DOHH2 (cell line): ENCODE data around the gene SGTB.

Experiments used
- H3F3A ChIP-seq: fragments of 200-600 bp; sonication (generic), shearing (Covaris generic); 2 replicates; pipeline ENCODE4 v1.6.0; 2016; ENCODE audit warnings: antibody characterized with exemption, mild to moderate bottlenecking; ENCODE audit not compliant: control insufficient read depth, insufficient read depth
- H3K27ac ChIP-seq: fragments of 200-600 bp; sonication (generic); 2 replicates; pipeline ENCODE4 v1.5.1; 2014; ENCODE audit warnings: low read depth, mild to moderate bottlenecking, low read length, moderate library complexity
- H3K27me3 ChIP-seq: fragments of 200-600 bp; sonication (generic); 2 replicates; pipeline ENCODE4 v1.6.1; 2014; ENCODE audit warnings: mild to moderate bottlenecking, low read length, mixed read lengths; ENCODE audit not compliant: control insufficient read depth
- H3K36me3 ChIP-seq: fragments of 200-600 bp; sonication (generic); 2 replicates; pipeline ENCODE4 v1.6.1; 2014; ENCODE audit warnings: mild to moderate bottlenecking, low read length, moderate library complexity, mixed read lengths; ENCODE audit not compliant: control insufficient read depth
- H3K4me1 ChIP-seq: fragments of 200-600 bp; sonication (generic); 2 replicates; pipeline ENCODE4 v1.6.1; 2014; ENCODE audit warnings: mild to moderate bottlenecking, low read length, mixed read lengths; ENCODE audit not compliant: control insufficient read depth
- H3K4me2 ChIP-seq: fragments of 200-600 bp; sonication (generic); 2 replicates; pipeline ENCODE4 v1.6.0; 2014; ENCODE audit warnings: mild to moderate bottlenecking, low read length, moderate library complexity
- H3K4me3 ChIP-seq: fragments of 200-600 bp; sonication (generic); 2 replicates; pipeline ENCODE4 v1.5.1; 2014; ENCODE audit warnings: mild to moderate bottlenecking, low read length, mixed read lengths
- H3K79me2 ChIP-seq: fragments of 200-600 bp; sonication (generic); 2 replicates; pipeline ENCODE4 v1.6.1; 2014; ENCODE audit warnings: mild to moderate bottlenecking, low read length, mixed read lengths; ENCODE audit not compliant: control insufficient read depth
- H3K9me2 ChIP-seq: fragments of 200-600 bp; sonication (generic); replicated peaks from 2 replicates; pipeline ENCODE4 v1.6.1; 2014; ENCODE audit warnings: mild to moderate bottlenecking, low read length, mixed read lengths; ENCODE audit not compliant: control insufficient read depth
- H3K9me3 ChIP-seq: fragments of 200-600 bp; sonication (generic); 2 replicates; pipeline ENCODE4 v1.6.1; 2014; ENCODE audit warnings: antibody characterized with exemption, low read length, mixed read lengths; ENCODE audit not compliant: control insufficient read depth, insufficient read depth
- H4K20me1 ChIP-seq: fragments of 200-600 bp; sonication (generic); 2 replicates; pipeline ENCODE4 v1.6.0; 2014; ENCODE audit warnings: low read depth, mild to moderate bottlenecking, antibody characterized with exemption, low read length, moderate library complexity; ENCODE audit not compliant: control insufficient read depth, insufficient read depth
- CTCF ChIP-seq: fragments of 200-600 bp; sonication (generic); IDR thresholded peaks from one replicate; pipeline ENCODE4 v1.5.1; 2014; ENCODE audit warnings: antibody characterized with exemption, mild to moderate bottlenecking, low read depth, low read length; ENCODE audit not compliant: poor library complexity, severe bottlenecking
- EZH2phosphoT487 ChIP-seq: fragments of 200-600 bp; sonication (generic); IDR thresholded peaks from 2 replicates; pipeline ENCODE4 v1.6.1; 2017; ENCODE audit warnings: borderline replicate concordance, mild to moderate bottlenecking, antibody characterized with exemption, low read length, moderate library complexity, mixed read lengths

SGTB gene

GRCh38 chr5:65722575-65723403 is 880 bp upstream of the SGTB start:
- peaks cover 5% of the 10 kb centered on the region; the same call in 1 of the 2 replicates for H3F3A ChIP-seq
- no peaks in the 10 kb centered on the region for H3K9me2 ChIP-seq
- no peak for TF ChIP-seq EZH2phosphoT487
- no peak for TF ChIP-seq CTCF
- H3K4me3 ChIP-seq, result peak overlapping the region; percentile 86
- H3K4me2 ChIP-seq, result peak overlapping the region; percentile 63
- H4K20me1 ChIP-seq, result no peaks in the 10 kb centered on the region; the same call in 1 of the 2 replicates
- H3K27ac ChIP-seq, result no peak overlapping the region
- H3K4me1 ChIP-seq, result peaks cover 41% of the 10 kb centered on the region
- H3K79me2 ChIP-seq, result peaks cover 57% of the 10 kb centered on the region
- H3K36me3 ChIP-seq, result peaks cover 11% of the 10 kb centered on the region
- no peaks in the 10 kb centered on the region for H3K9me3 ChIP-seq
- no peaks in the 10 kb centered on the region for H3K27me3 ChIP-seq

- TF ChIP-seq EZH2phosphoT487, result no peak
- TF ChIP-seq CTCF, result no peak
- Histone ChIP-seq H3K4me3 (peak overlapping the region; percentile 86), H4K20me1 (no peaks in the 10 kb centered on the region; the same call in 1 of the 2 replicates), H3K9me3 (no peaks in the 10 kb centered on the region), H3K36me3 (peaks cover 20% of the 10 kb centered on the region), H3K79me2 (peaks cover 41% of the 10 kb centered on the region), H3K9me2 (no peaks in the 10 kb centered on the region), H3K27ac (no peak overlapping the region), H3K4me1 (peaks cover 31% of the 10 kb centered on the region), H3F3A (peaks cover 5% of the 10 kb centered on the region; the same call in 1 of the 2 replicates), H3K27me3 (no peaks in the 10 kb centered on the region), H3K4me2 (peak overlapping the region; percentile 63)
Observed at GRCh38 chr5:65721050-65721719, 724 bp downstream of the SGTB start.

DNA sequence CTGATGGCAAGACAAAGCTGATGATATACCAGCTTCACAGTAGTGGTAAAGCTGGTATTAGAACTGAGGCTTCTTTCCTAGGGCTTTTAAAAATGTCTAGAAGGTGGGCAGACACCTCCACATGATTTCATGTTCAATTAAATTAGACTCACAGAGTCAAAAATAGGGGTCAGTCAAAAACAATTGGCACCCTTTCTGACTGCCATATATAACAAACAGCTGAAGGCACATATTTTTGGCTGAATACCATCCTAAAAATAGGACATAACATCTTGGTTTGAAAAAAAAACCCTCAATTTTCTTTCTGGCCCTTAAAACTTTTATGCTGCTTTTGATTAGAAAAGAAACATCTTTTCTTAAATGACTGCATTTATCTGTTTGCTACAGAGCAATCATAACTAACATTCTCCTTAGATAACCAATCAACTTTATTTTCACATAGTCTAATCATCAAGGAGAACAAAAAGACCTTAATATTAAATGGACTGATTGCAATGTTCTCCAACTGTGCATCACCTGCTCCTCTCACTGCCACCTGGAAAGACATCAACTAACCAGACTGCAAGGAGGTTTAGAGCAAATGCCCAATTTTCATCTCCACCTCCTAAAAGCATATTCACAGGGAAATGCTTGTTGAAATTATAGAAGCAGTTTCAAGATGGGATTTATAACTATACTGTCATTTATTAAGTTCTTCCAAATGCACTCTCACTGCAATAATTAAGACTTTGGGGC is 3.2 kb downstream of the SGTB start:
- no peaks in the 10 kb centered on the region for H3K9me3 ChIP-seq
- peaks cover 21% of the 10 kb centered on the region for H3K79me2 ChIP-seq
- H3K4me1 ChIP-seq, result peaks cover 24% of the 10 kb centered on the region
- H4K20me1 ChIP-seq, result no peaks in the 10 kb centered on the region
- no peaks in the 10 kb centered on the region for H3K9me2 ChIP-seq
- no peak for TF ChIP-seq CTCF
- TF ChIP-seq EZH2phosphoT487, result no peak
- 0 out of 2 replicates have a peak, but pooled peaks cover under 1% of the 10 kb centered on the region for H3F3A ChIP-seq
- H3K27ac ChIP-seq, result no peak overlapping the region
- peaks cover 22% of the 10 kb centered on the region for H3K36me3 ChIP-seq
- H3K4me2 ChIP-seq, result no peak overlapping the region
- no peak overlapping the region for H3K4me3 ChIP-seq
- no peaks in the 10 kb centered on the region for H3K27me3 ChIP-seq
